Activated CD4-positive, alpha-beta memory T cell treated with anti-CD3 and anti-CD28 coated beads for 36 hours (primary cell): ENCODE results near the gene GPC3. TPM values are rescaled to one million over a fixed set of nuclear protein-coding genes. Genes with fewer than 3 reads are reported as not detected.

Experiments used
- CTCF ChIA-PET: fragments of 350-600 bp; sonication (Branson Sonifier 250); formaldehyde crosslinking; loops from one replicate; lab custom pipeline; 2021; ENCODE audit warnings: antibody characterized with exemption, inconsistent platforms; lab: Charles Lee
- POLR2A ChIA-PET: fragments of 350-600 bp; sonication (Branson Sonifier 250); formaldehyde crosslinking; loops from one replicate; lab custom pipeline; 2021; ENCODE audit warnings: antibody characterized with exemption; lab: Charles Lee
- DNase-seq: peaks from one replicate; pipeline ENCODE4 v3.0.0-alpha.2; 2020
- H3K27ac Mint-ChIP-seq: one replicate; pipeline ENCODE4 v1.8.0; 2021; ENCODE audit warnings: mixed read lengths
- H3K27me3 Mint-ChIP-seq: one replicate; pipeline ENCODE4 v1.8.0; 2021; ENCODE audit warnings: mixed read lengths
- H3K36me3 Mint-ChIP-seq: one replicate; pipeline ENCODE4 v1.8.0; 2021; ENCODE audit warnings: mixed read lengths
- H3K4me1 Mint-ChIP-seq: one replicate; pipeline ENCODE4 v1.8.0; 2021; ENCODE audit warnings: low read depth, mixed read lengths
- H3K4me3 Mint-ChIP-seq: one replicate; pipeline ENCODE4 v1.8.0; 2021; ENCODE audit warnings: mild to moderate bottlenecking, mixed read lengths
- H3K9me3 Mint-ChIP-seq: one replicate; pipeline ENCODE4 v1.8.0; 2021; ENCODE audit warnings: mixed read lengths
- intact Hi-C: fragments of 100-400 bp; cut with micrococcal nuclease; formaldehyde crosslinking; loops from one replicate; pipeline ENCODE4 v1.15.1; 2023
- total RNA-seq, 2 experiments: library from RNA; stranded (reverse); gene quantifications; one replicate each; pipeline ENCODE4 v1.2.3, GENCODE V29; 2021

The GPC3 gene
- total RNA-seq, 2 experiments from 2014 or later: 0.14 to 0.39 TPM

- H3K27ac Mint-ChIP-seq: no peak overlapping the region
- H3K36me3 Mint-ChIP-seq: no peaks in the 10 kb centered on the region
- POLR2A ChIA-PET: no interaction called here
- CTCF ChIA-PET: no interaction called here
- no peak overlapping the region for H3K4me3 Mint-ChIP-seq
- no peak for DNase-seq
- no peaks in the 10 kb centered on the region for H3K9me3 Mint-ChIP-seq
- no peaks in the 10 kb centered on the region for H3K4me1 Mint-ChIP-seq
- H3K27me3 Mint-ChIP-seq: no peaks in the 10 kb centered on the region
- intact Hi-C loops: no loop called here
These were observed 377.7 kb downstream of the GPC3 start for GRCh38 chrX:133607419-133608348.

GRCh38 chrX:133606990-133607389 lies 378.4 kb downstream of the GPC3 start:
- DNase-seq: no peak
- ChIA-PET POLR2A (no interaction called here), CTCF (no interaction called here)
- intact Hi-C loops: no loop called here
- Mint-ChIP-seq H3K9me3 (no peaks in the 10 kb centered on the region), H3K36me3 (no peaks in the 10 kb centered on the region), H3K4me1 (no peaks in the 10 kb centered on the region), H3K27me3 (no peaks in the 10 kb centered on the region), H3K4me3 (no peak overlapping the region), H3K27ac (no peak overlapping the region)

DNA sequence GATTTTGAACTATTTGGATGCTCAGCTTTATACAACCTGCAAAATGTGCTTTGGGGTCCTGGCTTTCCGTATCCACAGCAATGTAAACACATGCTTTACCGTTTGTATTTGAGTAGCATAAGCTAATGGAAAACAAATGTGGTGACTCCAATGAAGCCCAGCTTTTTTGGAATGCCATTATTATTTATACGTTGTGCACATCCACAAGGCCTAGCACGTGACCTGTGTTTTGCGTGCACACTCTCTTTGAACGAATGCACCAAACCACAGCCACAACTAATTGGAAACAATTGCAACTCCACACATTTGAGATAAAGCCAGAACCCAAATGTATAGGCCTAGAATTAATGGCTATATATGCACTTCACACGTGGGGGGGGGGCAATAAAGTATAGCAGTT lies 380.6 kb downstream of the GPC3 start:
- CTCF ChIA-PET: no interaction called here
- POLR2A ChIA-PET: no interaction called here
- Mint-ChIP-seq H3K4me3 (no peak overlapping the region), H3K9me3 (no peaks in the 10 kb centered on the region), H3K4me1 (no peaks in the 10 kb centered on the region), H3K27ac (no peak overlapping the region), H3K27me3 (no peaks in the 10 kb centered on the region), H3K36me3 (no peaks in the 10 kb centered on the region)
- no peak for DNase-seq
- intact Hi-C loops: no loop called here

GRCh38 chrX:133602881-133603280 lies 382.5 kb downstream of the GPC3 start:
- intact Hi-C loops: no loop called here
- Mint-ChIP-seq H3K4me3 (no peak overlapping the region), H3K27ac (no peak overlapping the region), H3K36me3 (no peaks in the 10 kb centered on the region), H3K9me3 (no peaks in the 10 kb centered on the region), H3K27me3 (no peaks in the 10 kb centered on the region), H3K4me1 (no peaks in the 10 kb centered on the region)
- ChIA-PET POLR2A (no interaction called here), CTCF (no interaction called here)
- DNase-seq: no peak

DNA sequence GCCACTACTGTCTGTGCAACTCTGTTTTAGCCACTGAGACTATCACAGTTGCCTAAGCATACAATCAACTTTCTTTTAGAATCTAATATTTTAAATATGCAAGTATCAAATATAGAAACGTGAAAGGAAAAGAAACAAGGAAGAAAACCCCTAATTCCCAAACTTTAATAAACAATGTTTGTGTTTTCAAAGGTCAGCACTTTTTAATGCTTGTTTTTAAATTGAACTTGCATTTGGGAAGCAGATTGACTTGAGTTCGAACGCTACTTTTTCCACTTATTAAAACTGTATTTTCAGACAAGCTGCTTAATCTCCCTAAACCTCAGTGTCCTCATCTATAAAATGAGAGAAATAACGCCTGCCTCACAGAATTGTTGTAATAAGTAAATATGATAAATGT lies 384.3 kb downstream of the GPC3 start:
- no peaks in the 10 kb centered on the region for H3K4me1 Mint-ChIP-seq
- H3K27ac Mint-ChIP-seq: no peak overlapping the region
- no peaks in the 10 kb centered on the region for H3K36me3 Mint-ChIP-seq
- intact Hi-C loops: no loop called here
- no peak for DNase-seq
- no peak overlapping the region for H3K4me3 Mint-ChIP-seq
- POLR2A ChIA-PET: no interaction called here
- H3K9me3 Mint-ChIP-seq: no peaks in the 10 kb centered on the region
- H3K27me3 Mint-ChIP-seq: no peaks in the 10 kb centered on the region
- CTCF ChIA-PET: no interaction called here

DNA sequence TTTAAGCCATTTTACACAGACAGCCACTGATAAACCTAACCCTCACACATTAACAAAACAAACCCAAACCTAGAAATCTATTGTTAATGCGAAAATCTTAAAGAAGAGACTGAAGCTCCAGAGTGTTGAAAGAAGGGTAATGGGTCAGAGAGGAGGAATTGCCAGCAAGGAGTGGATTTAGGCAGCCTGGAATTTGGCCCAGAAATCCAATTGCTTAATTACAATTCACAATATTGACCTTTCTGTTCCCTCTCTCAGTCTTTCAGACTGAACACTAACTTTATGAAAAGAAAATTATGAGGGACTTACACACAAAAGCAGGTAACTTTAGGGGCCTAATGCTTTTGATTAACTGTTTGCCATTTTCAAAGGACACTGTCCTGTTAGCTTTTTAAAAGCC lies 384.9 kb downstream of the GPC3 start:
- H3K36me3 Mint-ChIP-seq: no peaks in the 10 kb centered on the region
- ChIA-PET CTCF (no interaction called here), POLR2A (no interaction called here)
- no peak for DNase-seq
- no peaks in the 10 kb centered on the region for H3K27me3 Mint-ChIP-seq
- intact Hi-C loops: no loop called here
- no peaks in the 10 kb centered on the region for H3K4me1 Mint-ChIP-seq
- no peaks in the 10 kb centered on the region for H3K9me3 Mint-ChIP-seq
- no peak overlapping the region for H3K4me3 Mint-ChIP-seq
- H3K27ac Mint-ChIP-seq: no peak overlapping the region

GRCh38 chrX:133598601-133599335 lies 386.6 kb downstream of the GPC3 start:
- Mint-ChIP-seq H3K27ac (no peak overlapping the region), H3K36me3 (no peaks in the 10 kb centered on the region), H3K4me1 (no peaks in the 10 kb centered on the region), H3K4me3 (no peak overlapping the region), H3K9me3 (no peaks in the 10 kb centered on the region), H3K27me3 (no peaks in the 10 kb centered on the region)
- intact Hi-C loops: no loop called here
- POLR2A ChIA-PET: no interaction called here
- no peak for DNase-seq
- CTCF ChIA-PET: no interaction called here

GRCh38 chrX:133594156-133594555 lies 391.2 kb downstream of the GPC3 start:
- CTCF ChIA-PET: no interaction called here

DNA sequence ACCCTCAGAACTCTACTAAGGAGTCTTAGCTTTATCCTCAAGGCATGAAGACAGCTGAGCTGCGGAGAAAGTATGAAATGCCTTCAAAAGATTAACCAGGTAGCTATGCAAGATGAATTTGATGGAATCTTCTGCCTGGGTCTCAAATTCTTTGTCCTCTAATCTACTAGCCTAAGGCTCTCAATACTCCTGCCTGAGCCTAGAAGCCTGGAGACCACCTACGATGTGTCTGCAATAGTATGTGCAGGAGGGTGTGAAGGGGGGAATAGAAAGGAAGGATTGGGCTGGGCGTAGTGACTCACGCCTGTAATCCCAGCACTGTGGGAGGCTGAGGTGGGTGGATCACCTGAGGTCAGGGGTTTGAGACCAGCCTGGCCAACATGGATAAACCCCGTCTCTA lies 391.9 kb downstream of the GPC3 start:
- H3K36me3 Mint-ChIP-seq: no peaks in the 10 kb centered on the region
- intact Hi-C loops: no loop called here
- no peak for DNase-seq
- no peaks in the 10 kb centered on the region for H3K9me3 Mint-ChIP-seq
- H3K4me3 Mint-ChIP-seq: no peak overlapping the region
- H3K4me1 Mint-ChIP-seq: no peaks in the 10 kb centered on the region
- POLR2A ChIA-PET: no interaction called here
- H3K27me3 Mint-ChIP-seq: no peaks in the 10 kb centered on the region
- CTCF ChIA-PET: no interaction called here
- H3K27ac Mint-ChIP-seq: no peak overlapping the region

More at GRCh38 chrX:133594156-133594555, 391.2 kb downstream of the GPC3 start:
- no peak overlapping the region for H3K27ac Mint-ChIP-seq
- H3K27me3 Mint-ChIP-seq: no peaks in the 10 kb centered on the region
- no peaks in the 10 kb centered on the region for H3K9me3 Mint-ChIP-seq
- H3K4me1 Mint-ChIP-seq: no peaks in the 10 kb centered on the region
- no peaks in the 10 kb centered on the region for H3K36me3 Mint-ChIP-seq
- intact Hi-C loops: no loop called here
- POLR2A ChIA-PET: no interaction called here
- no peak for DNase-seq
- no peak overlapping the region for H3K4me3 Mint-ChIP-seq

- no peak for DNase-seq
- Mint-ChIP-seq H3K36me3 (no peaks in the 10 kb centered on the region), H3K4me1 (no peaks in the 10 kb centered on the region), H3K9me3 (no peaks in the 10 kb centered on the region), H3K27ac (no peak overlapping the region), H3K27me3 (no peaks in the 10 kb centered on the region), H3K4me3 (no peak overlapping the region)
- intact Hi-C loops: no loop called here
- ChIA-PET CTCF (no interaction called here), POLR2A (no interaction called here)
These were observed 394.5 kb downstream of the GPC3 start for GRCh38 chrX:133590703-133591505.

DNA sequence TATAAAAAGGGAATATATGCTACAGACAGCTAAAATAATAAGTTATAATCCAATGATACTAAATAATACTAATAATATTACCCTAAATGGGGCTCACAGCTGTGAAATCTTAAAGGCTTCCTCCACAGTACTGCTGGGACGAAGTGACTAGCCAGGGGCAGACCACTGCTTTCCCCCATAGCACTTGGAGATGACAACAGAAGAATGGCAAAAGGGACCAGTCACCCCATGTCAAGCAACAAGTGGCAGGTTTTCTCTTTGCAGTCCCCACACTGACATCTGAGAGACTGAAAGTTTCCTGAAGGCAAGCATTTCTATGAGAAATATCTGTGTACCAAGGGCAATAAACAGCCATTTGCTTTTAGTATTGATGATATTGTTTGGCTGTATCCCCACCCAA lies 396.6 kb downstream of the GPC3 start:
- ChIA-PET CTCF (no interaction called here), POLR2A (no interaction called here)
- Mint-ChIP-seq H3K4me3 (no peak overlapping the region), H3K36me3 (no peaks in the 10 kb centered on the region), H3K9me3 (no peaks in the 10 kb centered on the region), H3K27me3 (no peaks in the 10 kb centered on the region), H3K4me1 (no peaks in the 10 kb centered on the region), H3K27ac (no peak overlapping the region)
- DNase-seq: no peak
- intact Hi-C loops: no loop called here

GRCh38 chrX:133587818-133588217 lies 397.6 kb downstream of the GPC3 start:
- intact Hi-C loops: no loop called here
- Mint-ChIP-seq H3K4me1 (no peaks in the 10 kb centered on the region), H3K36me3 (no peaks in the 10 kb centered on the region), H3K27me3 (no peaks in the 10 kb centered on the region), H3K27ac (no peak overlapping the region), H3K9me3 (no peaks in the 10 kb centered on the region), H3K4me3 (no peak overlapping the region)
- POLR2A ChIA-PET: no interaction called here
- CTCF ChIA-PET: no interaction called here
- no peak for DNase-seq
